Stimulated activated naive CD8-positive, alpha-beta T cell treated with anti-CD3 and anti-CD28 coated beads, Interleukin-15, Interleukin-2, amounts not matched to agents 100 U/mL and 50 U/mL, for 24 hours (primary cell): ENCODE data around the gene TRIP4.
A peak's percentile ranks its signal among the peaks of the same experiment; 100 is the strongest.
"Not testable (repeated sequence)": the region's sequence is repeated elsewhere in the genome, so short reads cannot be mapped to it uniquely, and the experiment has no call there.

Experiments used
- ATAC-seq: fragments of 150-1000 bp; cut with Tn5 transposase; one replicate; pipeline ENCODE4 v1.10.0; 2021
- DNase-seq: peaks from one replicate; pipeline ENCODE4 v3.0.0; 2021

TRIP4 gene

GRCh38 chr15:64381000-64381751 lies 6.5 kb upstream of the TRIP4 start, which contains the start of gene PCLAF:
TSS of gene PCLAF (minus strand) at chr15:64381441. CDS start at chr15:64381371, 70 bp downstream.
- DNase-seq: peak; percentile 94
- peak; percentile 100 for ATAC-seq

GRCh38 chr15:64383760-64384159 lies 3.9 kb upstream of the TRIP4 start:
- no peak for ATAC-seq

DNA sequence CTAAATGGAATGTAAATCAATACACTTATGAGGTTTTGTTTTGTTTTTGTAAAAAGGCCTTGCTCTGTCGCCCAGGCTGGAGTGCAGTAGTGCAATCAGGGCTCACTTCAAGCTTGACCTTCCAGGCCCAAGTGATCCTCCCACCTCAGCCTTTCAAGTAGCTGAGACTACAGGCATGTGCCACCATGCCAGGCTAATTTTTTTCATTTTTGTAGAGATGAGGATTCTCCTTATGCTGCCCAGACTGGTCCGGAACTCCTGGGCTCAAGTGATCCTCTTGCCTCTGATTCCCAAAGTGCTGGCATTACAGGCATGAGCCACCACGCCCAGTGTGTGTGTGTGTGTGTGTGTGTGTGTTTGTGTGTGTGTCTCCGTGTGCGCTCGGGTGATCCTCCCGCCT lies 1.3 kb upstream of the TRIP4 start:
- DNase-seq (no peak), ATAC-seq (no peak)

More at GRCh38 chr15:64383760-64384159, 3.9 kb upstream of the TRIP4 start:
- DNase-seq: no peak

GRCh38 chr15:64389036-64389435 lies 1.4 kb downstream of the TRIP4 start:
- DNase-seq (no peak), ATAC-seq (no peak)

GRCh38 chr15:64392471-64392870 lies 4.8 kb downstream of the TRIP4 start:
- DNase-seq, ATAC-seq: not testable (repeated sequence)

DNA sequence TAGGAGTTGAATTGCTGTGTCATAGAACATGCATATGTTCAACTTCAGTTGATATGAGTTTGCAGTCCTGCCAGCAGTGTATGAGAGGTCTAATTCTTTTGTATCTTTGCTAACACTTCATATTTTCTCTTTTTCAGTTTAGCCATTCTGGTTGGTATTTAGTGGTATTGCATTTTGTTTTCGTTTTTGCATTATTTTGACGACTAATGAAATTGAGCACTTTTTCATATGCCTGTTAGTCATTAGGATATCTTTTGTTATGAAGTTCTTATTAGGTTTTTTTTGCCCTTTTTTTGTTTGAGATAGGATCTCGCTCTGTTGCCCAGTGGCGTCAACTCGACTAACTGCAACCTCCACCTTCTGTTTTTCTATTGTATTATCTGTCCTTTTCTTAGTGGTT lies 9.2 kb downstream of the TRIP4 start:
- no peak for DNase-seq
- ATAC-seq: no peak

GRCh38 chr15:64398575-64398974 lies 10.9 kb downstream of the TRIP4 start:
- DNase-seq: no peak
- ATAC-seq: no peak

- ATAC-seq (no peak), DNase-seq (no peak)
Observed at GRCh38 chr15:64400583-64400982, 12.9 kb downstream of the TRIP4 start.

DNA sequence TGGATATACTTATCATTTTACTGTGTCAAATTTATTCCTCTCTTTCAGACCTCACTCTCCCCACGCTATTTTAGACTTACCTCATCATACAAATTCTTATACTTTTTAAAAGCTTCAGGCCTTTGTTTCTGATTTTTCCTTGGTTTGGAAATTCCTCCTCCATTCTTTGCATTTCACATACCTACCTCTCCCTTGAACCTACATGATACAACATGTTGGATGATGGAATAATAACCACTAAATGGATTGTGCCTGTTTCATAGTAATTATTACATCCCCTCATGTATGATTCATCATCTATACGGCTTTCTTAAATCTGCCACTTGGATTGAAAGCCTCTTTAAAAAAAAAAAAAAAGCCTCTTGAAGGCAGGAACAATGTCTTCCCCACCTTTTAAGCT lies 24.6 kb downstream of the TRIP4 start:
- ATAC-seq: no peak
- no peak for DNase-seq

DNA sequence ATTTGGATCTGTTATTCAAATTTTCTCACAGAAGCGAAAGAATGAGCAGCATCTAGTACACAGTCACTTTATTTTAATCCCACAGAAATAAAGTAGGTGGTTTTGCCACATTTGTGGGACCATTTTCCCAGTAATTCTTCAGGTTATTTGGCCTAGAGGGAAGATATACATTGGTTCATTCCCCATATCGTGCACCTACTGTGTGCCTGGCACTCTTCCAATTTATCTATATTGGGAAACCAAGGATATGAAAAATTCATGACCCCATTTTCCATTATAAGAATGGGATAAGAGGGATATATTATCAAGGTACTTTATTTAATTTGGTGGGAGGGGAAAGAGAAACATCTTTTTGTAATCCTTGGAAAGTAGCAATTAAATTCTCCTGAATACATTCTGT lies 35.1 kb downstream of the TRIP4 start:
- DNase-seq: no peak
- no peak for ATAC-seq

DNA sequence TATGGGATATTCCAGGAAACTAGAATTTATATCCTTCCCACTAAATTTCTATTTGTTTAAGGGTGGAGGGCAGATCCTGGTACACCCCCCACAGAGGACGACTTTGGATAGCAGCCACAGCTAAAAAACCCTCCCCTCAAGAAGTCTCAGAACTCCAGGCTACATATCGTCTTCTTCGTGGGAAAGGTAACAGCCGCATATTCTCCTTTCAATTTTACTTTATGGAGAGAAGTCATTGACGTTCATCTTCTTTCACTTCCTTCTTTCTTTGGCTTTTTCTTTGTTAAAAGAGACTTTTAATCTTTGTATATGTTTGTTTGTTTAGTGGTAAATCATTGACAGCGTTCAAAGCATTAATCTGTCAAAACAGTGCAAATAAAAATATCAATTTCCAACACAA lies 36.3 kb downstream of the TRIP4 start:
- DNase-seq (no peak), ATAC-seq (no peak)

- DNase-seq (no peak), ATAC-seq (no peak)
Observed at GRCh38 chr15:64425221-64425620, 37.6 kb downstream of the TRIP4 start.

DNA sequence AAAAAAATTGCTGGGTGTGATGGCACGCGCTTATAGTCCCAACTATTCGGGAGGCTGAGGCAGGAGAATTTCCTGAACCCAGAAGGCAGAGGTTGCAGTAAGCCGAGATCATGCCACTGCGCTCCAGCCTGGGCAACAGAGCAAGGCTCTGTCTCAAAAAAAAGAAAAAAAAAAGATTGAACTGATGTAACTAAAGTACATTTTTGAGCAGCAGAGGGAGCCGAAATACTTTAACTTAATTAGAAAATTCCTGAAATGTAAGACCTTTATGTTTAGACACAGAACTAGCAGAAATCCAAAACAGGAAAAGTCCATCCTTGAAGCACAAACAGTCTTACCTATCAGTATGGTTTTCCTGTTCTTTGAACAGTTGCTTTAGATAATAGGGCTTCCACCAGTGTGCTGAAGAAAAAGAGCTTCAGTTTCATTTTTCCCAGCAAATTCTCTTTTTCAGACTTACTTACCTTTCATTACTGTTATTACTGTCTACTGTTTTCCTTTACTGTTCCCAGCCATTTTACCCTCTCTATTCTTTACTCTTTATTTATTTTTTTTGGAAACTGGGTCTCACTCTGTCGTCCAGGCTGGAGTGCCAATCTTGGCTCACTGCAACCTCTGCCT lies 39.3 kb downstream of the TRIP4 start:
- DNase-seq (no peak), ATAC-seq (no peak)

DNA sequence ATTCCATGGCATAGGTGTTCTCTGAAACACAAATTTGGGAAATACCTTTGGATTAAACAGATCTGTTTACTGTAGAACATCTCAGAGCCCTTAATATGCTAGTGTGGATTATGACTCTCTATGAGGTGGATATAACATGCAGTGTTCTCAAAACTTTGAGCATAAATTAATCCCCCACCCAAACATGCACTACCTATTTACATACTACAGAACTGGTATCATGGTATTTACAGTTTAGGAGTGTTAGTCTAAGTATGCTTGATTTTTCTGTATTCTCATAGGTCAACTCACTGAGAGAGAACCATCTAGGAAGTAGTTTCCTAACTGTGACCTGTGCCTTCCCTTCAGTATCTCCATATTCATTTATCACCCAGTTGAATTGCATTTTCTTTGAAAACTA lies 41.8 kb downstream of the TRIP4 start:
- DNase-seq (no peak), ATAC-seq (peak; percentile 89)

DNA sequence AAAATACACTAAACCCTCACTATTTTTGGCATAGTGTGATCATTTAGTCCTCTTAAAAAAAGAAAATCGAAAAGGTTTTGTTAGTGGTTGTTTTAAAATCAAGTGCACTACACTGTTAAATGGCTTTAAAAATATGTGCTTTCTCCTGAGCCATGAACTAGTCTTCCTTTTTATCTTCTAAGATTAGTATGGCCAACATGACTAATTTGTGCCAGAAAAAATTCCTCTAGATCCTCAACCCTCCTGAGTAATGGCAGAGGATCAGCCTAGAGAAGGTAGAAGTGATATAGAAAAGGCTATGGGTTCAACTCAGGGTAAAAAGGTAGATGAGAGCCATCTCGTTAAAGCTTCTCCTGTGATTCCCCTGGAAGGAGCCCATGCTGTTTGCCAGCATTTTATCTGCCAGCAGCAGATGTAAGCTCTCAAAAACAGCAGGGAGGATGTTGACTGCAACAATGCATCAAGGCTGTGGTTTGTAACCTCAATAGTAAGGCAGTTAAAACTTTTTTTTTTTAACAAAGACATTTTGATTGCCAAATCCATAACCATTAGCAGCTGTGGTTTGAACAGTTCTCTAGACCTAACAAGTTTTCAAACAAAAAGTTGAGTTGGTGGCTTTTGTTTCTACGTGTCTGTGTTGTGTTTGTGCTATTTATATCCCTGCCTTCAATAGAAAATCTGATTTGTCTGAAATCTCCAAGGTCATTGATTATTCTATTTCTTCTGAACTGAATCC lies 42.5 kb downstream of the TRIP4 start:
- ATAC-seq (peak; percentile 68), DNase-seq (no peak)

DNA sequence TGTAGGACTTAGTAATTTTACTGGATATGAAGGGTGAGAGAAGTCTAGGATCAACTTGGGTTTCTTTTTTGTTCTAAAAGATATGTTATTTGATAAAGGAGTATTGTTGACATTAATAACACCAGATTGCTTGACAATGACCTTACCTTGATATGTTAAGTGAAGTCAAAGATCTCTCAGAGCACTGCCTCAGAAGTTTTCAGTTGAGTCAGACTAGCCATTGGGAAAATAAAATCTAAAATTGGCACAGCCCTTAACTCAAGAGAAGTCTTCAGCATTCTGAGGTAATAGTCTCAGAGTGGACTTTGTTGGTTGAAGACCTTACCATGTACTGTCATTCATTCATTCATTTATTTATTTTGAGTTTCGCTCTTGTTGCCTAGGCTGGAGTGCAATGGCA lies 50.3 kb downstream of the TRIP4 start:
- DNase-seq: no peak
- ATAC-seq: peak; percentile 43

DNA sequence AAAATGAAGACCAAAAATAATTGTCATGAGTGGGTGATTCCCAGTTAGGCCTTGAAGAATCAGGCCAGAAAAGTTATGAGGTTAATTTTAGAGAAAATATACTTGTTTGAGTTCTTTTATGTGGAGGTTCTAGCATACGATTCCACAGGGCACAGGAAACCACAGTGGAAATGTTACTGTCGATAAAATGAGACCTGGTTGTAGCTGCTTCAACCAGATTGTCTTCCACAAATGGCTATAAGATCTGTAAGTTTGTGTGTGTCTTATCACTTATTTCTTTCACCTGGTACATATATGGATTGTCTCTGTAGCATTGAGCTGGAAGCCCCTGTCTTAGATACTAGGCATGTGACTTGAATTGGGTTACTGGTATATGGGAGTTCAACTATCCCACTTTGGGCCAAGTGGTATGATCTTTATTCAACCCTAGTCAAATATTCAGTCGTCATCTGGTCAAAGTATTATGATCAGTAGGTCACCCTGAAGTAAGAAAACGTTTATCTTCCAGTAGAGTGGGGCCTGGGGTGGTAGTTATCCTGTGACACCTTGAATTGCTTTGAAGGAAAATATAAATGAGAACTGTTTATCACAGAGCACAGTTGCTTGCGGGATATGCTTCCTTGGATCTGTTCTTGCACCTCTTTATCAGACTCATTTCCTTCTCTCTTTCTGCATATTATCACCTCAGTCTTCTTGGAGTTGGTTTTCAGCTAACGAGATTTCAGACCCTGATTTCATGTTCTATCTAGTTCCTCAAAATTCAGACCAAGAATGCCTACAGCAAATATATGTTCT lies 51.2 kb downstream of the TRIP4 start:
- ATAC-seq (no peak), DNase-seq (no peak)

GRCh38 chr15:64441852-64442251 lies 54.2 kb downstream of the TRIP4 start:
- no peak for ATAC-seq
- DNase-seq: no peak

- DNase-seq (no peak), ATAC-seq (no peak)
Observed at GRCh38 chr15:64443016-64443415, 55.4 kb downstream of the TRIP4 start.

GRCh38 chr15:64443747-64444621 lies 56.3 kb downstream of the TRIP4 start:
- no peak for DNase-seq
- ATAC-seq: peak; percentile 95

DNA sequence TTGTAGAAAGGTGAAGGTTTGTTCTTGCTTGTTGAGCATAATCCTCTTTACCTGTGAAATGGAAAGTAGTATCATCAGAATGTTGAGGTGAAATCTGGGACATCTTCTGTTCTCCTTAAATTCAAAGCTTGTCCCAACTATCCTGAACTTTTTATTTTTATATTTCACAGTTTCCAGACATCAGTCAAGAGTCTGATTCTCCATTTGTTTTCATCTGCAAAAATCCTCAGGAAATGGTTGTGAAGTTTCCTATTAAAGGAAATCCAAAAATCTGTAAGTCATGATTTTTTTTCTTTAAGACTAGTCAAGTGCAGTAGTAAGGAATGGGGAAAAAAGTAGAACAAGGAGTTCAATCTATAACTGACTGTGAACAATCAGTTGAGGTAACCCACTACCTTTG lies 57.2 kb downstream of the TRIP4 start:
- DNase-seq (no peak), ATAC-seq (no peak)
